Measurements from ENCODE around the gene SLC6A6.

DNA sequence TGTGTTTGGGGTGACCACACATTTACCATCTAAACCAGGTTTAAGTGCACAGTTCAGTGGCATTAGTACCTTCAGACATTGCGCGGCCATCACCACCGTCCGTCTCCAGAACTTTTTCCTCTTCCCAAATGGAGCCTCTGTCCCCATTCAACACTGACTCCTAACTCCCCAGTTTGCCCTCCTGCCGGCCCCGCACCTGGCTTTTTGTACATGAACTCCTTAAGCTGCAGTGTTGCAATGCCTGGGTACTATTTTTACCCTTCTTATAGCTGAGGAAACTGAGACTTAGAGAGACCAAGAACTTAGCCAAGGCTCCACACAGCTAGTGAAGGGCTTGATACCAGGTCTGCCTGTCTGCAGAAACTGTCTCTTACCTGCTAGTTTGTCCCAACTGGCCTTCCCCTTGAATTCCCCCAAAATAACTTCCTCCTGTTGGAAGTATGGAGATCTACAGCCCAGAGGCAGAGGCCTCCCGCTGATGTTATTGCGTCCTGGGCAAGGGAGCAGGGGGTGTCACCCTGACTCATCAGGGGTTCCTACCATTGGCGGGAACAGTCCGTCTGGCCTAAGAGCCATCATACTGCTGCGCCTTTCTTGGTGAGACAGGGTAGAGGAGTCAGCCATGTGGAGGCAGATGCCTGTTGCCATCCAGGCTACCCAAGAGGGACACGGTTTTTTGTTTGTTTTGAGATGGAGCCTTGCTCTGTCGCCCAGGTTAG, 72.1 kb downstream of the SLC6A6 start:
- TF ChIP-seq, protein P1, sequence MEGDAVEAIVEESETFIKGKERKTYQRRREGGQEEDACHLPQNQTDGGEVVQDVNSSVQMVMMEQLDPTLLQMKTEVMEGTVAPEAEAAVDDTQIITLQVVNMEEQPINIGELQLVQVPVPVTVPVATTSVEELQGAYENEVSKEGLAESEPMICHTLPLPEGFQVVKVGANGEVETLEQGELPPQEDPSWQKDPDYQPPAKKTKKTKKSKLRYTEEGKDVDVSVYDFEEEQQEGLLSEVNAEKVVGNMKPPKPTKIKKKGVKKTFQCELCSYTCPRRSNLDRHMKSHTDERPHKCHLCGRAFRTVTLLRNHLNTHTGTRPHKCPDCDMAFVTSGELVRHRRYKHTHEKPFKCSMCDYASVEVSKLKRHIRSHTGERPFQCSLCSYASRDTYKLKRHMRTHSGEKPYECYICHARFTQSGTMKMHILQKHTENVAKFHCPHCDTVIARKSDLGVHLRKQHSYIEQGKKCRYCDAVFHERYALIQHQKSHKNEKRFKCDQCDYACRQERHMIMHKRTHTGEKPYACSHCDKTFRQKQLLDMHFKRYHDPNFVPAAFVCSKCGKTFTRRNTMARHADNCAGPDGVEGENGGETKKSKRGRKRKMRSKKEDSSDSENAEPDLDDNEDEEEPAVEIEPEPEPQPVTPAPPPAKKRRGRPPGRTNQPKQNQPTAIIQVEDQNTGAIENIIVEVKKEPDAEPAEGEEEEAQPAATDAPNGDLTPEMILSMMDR (IDR thresholded peaks at IDR 0.05): no peak
- no peak for TF ChIP-seq EZH2 (IDR thresholded peaks at IDR 0.05)

Data from neural progenitor cell (in vitro differentiated cells).